GM04504 (cell line): ENCODE results near the gene SCG2.

Experiments
- DNase-seq: peaks from one replicate; pipeline ENCODE4 v3.0.0-alpha.2; 2012; ENCODE audit warnings: low read depth

SCG2 gene

GRCh38 chr2:223580951-223581350 is 21.2 kb downstream of the SCG2 start:
- no peak for DNase-seq

GRCh38 chr2:223578846-223579245 is 23.3 kb downstream of the SCG2 start:
- no peak for DNase-seq

DNA sequence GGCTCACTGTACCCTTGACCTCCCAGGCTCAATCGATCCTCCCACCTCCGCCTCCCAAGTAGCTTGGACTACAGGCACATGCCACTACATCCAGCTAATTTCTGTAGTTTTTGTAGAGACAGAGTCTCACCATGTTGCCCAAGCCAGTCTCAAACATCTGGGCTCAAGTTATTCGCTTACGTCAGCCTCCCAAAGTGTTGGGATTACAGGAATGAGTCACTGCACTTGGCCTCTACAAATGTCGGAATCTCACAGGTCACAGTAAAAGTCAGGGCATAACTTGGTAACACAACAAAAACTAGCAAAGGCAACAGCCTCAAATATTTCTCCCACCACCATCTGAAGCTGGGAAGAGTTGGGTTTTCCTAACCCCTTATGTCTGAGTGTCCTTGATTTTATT is 25.3 kb downstream of the SCG2 start:
- DNase-seq, result peak; percentile 94

DNA sequence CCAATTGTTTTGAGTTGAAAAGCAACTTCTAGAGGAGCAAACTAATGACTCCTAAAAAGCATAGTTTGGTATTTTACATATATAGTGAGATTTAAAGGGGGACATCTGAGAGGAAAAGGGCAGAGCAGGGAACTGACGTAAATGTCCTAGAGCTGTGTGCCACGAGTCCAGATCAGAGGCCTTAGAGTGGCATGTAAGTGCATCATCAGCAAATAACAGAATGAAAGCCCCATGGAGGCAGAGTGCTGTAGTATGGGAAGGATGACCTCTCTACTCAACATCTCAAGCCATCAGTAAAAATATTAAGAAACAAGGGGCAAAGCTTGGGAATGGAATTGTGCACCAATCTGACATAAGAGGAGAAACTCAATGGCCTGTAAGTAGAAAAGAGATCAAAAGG is 31.4 kb downstream of the SCG2 start:
- no peak for DNase-seq

DNA sequence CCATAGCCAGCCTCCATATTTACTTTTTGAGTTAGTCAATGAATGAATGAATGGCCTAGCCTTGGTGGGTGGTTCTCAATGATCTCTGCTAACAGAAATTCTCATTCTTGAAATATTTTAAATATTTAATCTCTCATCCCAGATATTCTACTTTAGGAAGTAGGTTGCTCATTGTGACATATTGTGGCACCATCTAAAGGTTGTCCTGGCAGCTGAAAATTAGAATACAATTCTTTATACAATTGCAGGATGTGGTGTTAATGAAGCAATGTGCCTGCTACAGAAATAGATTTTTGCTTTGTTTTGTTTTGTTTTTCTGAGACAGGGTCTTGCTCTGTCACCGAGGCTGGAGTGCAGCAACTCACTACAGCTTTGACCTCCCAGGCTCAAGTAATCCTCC is 35.8 kb downstream of the SCG2 start:
- DNase-seq, result no peak

DNA sequence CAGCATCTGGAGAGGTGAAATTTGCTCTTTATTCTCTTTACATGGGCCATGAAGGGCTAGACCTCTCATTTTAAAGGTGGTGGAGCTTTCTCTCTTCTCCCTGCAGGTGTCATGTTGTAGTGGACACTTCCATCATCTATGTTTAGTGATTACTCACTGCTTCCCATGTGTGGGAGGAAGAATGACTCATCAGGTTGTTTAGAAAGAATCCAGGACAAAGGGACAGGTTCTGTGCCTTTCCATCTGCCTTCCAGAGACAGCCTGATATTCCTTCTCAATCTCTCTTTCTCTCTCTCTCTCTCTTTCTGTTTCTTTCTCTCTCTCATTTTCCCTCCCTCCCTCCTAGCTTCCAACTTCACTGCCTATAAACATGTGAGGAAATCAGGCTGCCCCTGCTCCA is 38.7 kb downstream of the SCG2 start:
- DNase-seq, result peak; percentile 32

- DNase-seq, result no peak
Observed at GRCh38 chr2:223562078-223562477, 40.1 kb downstream of the SCG2 start.

GRCh38 chr2:223560749-223561435 is 41.3 kb downstream of the SCG2 start:
- no peak for DNase-seq

DNA sequence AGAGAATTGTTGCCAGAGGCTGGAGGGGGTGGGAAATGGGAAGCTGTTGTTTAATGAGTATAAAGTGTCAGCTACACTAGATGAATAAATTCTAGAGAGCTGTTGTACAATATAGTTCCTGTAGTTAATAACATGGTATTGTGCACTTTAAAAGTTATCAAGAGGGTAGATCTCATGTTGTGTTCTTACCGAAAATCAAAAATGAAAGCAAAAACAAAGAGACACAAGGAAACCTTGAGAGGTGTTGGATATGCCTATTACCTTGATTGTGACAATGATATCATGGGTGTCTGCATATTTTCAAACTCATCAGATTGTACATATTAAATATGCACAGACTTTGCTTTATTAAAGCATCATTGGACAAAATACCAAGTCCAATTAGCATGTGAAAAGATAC is 43.2 kb downstream of the SCG2 start:
- DNase-seq, result no peak

- no peak for DNase-seq
Observed at GRCh38 chr2:223554923-223555322, 47.2 kb downstream of the SCG2 start.

DNA sequence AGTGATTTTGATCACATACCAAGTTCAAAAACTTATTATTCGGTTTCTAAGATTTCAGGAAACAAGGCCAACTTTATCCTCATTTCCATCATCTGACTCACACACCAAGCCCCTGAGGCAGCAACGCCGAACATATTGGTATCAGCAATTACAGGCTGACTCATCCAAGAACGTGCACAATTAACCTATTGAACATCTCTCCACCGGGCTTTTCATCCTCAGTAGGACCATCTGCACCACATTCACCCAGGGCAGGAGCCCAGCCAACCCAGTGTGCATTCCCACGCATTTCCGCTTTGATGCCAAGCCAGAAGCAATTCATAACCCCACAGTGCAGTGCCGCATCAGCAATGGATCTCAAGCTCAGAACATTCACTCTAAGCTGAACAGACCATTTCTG is 52.9 kb downstream of the SCG2 start:
- peak; percentile 94 for DNase-seq

GRCh38 chr2:223548194-223548593 is 54.0 kb downstream of the SCG2 start:
- DNase-seq, result no peak
